H1 (cell line): ENCODE data around the gene VEZT. TPM values are rescaled to one million over a fixed set of nuclear protein-coding genes. Genes with fewer than 3 reads are reported as not detected.
A peak's percentile ranks its signal among the peaks of the same experiment; 100 is the strongest.

Experiments
- ASH2L ChIP-seq: fragments of 200-600, 300-600 bp; sonication (generic); IDR thresholded peaks from one replicate; pipeline ENCODE4 v1.7.1; 2017; ENCODE audit warnings: low read length
- BCL11A ChIP-seq, 2 experiments: IDR thresholded peaks; one replicate each; pipeline ENCODE4 v1.6.1; 2011; ENCODE audit warnings: low read depth in 2 of 2, low read length in 2 of 2, mild to moderate bottlenecking in 2 of 2
- CHD7 ChIP-seq: fragments of 300-600 bp; sonication (generic); IDR thresholded peaks from 2 replicates; pipeline ENCODE4 v1.7.1; 2012; ENCODE audit warnings: low read length, moderate library complexity, mild to moderate bottlenecking, inconsistent platforms; ENCODE audit not compliant: insufficient replicate concordance
- GABPA ChIP-seq: IDR thresholded peaks from 2 replicates; pipeline ENCODE4 v1.6.1; 2011; ENCODE audit warnings: mild to moderate bottlenecking, low read length, moderate library complexity, borderline replicate concordance; ENCODE audit not compliant: insufficient read depth
- JUND ChIP-seq: IDR thresholded peaks from 2 replicates; pipeline ENCODE4 v1.6.1; 2011; ENCODE audit warnings: mild to moderate bottlenecking, improper control_type of control experiment, low read length
- NRF1 ChIP-seq: IDR thresholded peaks from 2 replicates; pipeline ENCODE4 v1.6.1; 2011; ENCODE audit warnings: mild to moderate bottlenecking, low read depth, low read length, improper control_type of control experiment
- POU5F1 ChIP-seq: IDR thresholded peaks from 2 replicates; pipeline ENCODE4 v1.6.1; 2011; ENCODE audit warnings: low read depth, mild to moderate bottlenecking, low read length, moderate library complexity
- SIN3A ChIP-seq, 2 experiments: IDR thresholded peaks in 1 of 2; conservative IDR thresholded peaks in 1 of 2; 2 replicates each; pipeline ENCODE4 v1.6.1; 2011 to 2012; ENCODE audit warnings: low read length in 2 of 2, improper control_type of control experiment in 1 of 2, low read depth in 1 of 2, mild to moderate bottlenecking in 1 of 2
- SP1 ChIP-seq: IDR thresholded peaks from 2 replicates; pipeline ENCODE4 v1.6.1; 2011; ENCODE audit warnings: low read depth, low read length
- SRF ChIP-seq: IDR thresholded peaks from 2 replicates; pipeline ENCODE4 v1.6.1; 2011; ENCODE audit warnings: mild to moderate bottlenecking, low read depth, low read length, moderate library complexity
- TAF7 ChIP-seq: optimal IDR thresholded peaks from 2 replicates; pipeline ENCODE3; 2011; ENCODE audit warnings: low read depth, mild to moderate bottlenecking, inconsistent platforms, low read length, moderate library complexity, borderline replicate concordance
- polyA plus RNA-seq, 7 experiments: library from polyadenylated mRNA; depleted of rRNA in 3 of 7; stranded (reverse) in 5 of 7; unstranded in 2 of 7; fragments of >200 nt in 5 of 7; fragments of 200-250 nt in 2 of 7; gene quantifications; 1 replicate in 5 of 7; 2 replicates in 1 of 7; 4 replicates in 1 of 7; pipeline versions ENCODE4 v1.2.1 to v1.2.3, GENCODE V29; 2011 to 2013; ENCODE audit warnings: missing spikeins in 2 of 7, mixed read lengths in 2 of 7
- total RNA-seq: library from RNA; stranded (reverse); fragmentation: NEBNext Ultra II Directional; extraction: Animal tissue kit (Norgen Biotek cat#: 25700); gene quantifications from 2 replicates; pipeline ENCODE4 v1.2.1, GENCODE V29; 2021

The VEZT gene
- total and polyA plus RNA-seq, 2 of the 8 experiments (the other 6 are each of a cell fraction or from before 2014, with no cell fraction given): 44.0 to 56.1 TPM

DNA sequence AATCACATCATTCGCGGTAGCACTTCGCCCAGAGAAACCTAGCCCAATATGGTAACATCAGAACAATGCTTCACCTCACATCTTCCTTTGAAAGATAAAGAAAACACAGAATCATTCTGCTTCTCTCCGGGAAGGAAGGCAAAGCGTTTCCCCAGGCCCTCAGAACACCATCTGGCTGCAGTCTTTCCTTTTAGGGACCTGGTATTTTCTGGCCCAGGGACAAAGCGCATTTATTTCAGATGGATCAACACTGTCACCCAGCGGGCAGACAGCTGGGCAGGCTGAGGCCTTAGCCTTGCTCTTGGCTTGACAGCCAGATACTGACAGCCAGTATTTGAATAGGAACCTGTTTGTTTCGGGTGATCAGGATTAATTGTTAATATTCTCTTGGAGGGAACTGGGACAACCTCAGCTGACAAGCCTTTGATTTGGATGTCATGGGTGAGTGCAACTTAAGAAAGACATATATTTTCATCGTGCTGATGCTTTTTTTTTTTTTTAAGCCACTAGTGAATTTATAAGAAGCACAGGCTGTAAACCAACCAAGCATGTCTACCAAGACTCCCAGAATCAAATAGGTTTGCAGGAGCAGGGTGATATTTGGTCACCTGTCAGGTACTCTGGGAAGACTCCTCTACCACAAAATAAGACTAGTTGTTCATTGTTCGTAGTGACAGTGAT, 118.9 kb downstream of the VEZT start (continued):
- TF ChIP-seq CHD7: no peak
- no peak for TF ChIP-seq BCL11A (IDR thresholded peaks at IDR 0.05; ENCODE audit: low read depth in 2 of 2, low read length in 2 of 2)
- peak; percentile 66 for TF ChIP-seq POU5F1
- TF ChIP-seq SP1: no peak
- no peak for TF ChIP-seq GABPA
- TF ChIP-seq TAF7: no peak
- peak; percentile 91 to 98 for TF ChIP-seq SIN3A (conservative IDR thresholded peaks at IDR 0.05 in 1 of 2, IDR thresholded peaks at IDR 0.05 in 1 of 2; ENCODE audit: low read depth in 1 of 2, low read length in 2 of 2)
- no peak for TF ChIP-seq NRF1
- TF ChIP-seq JUND: 0 out of 2 replicates have a peak, but pooled peaks have one; percentile 45
- no peak for TF ChIP-seq ASH2L
- TF ChIP-seq SRF: peak; percentile 82
